Measurements from ENCODE around the gene UNC5C. TPM values are rescaled to one million over a fixed set of nuclear protein-coding genes. Genes with fewer than 3 reads are reported as not detected.

The UNC5C gene
- total RNA-seq, 1 experiment from 2014 or later = 0.11 TPM

DNA sequence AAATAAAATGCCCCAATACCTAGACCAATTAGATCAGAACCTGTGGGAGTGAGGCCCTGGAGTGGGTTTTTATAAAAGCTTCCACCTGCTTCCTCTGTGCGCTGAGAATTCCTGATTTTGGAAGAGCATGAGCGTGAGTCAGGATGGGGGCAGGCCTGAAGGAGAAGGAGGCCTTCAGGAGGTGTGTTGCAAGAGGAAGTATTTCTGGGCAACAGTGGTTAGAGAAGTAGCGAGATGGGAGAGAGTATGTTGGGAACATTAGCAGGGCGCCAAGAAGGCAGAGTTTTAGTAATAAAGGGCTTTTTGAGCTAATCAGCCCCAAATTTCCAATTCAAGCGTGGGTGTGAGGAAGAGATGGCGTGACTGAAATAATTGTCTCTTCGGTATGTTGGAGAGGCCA, 349.8 kb downstream of the UNC5C start:
- Histone ChIP-seq H3K9me3 (ENCODE audit: low read depth, low read length, poor library complexity, severe bottlenecking) (no peaks in the 10 kb centered on the region), H3K4me1 (ENCODE audit: insufficient read depth, low read length, poor library complexity, severe bottlenecking) (no peaks in the 10 kb centered on the region), H3K36me3 (ENCODE audit: insufficient read depth, low read length, poor library complexity, severe bottlenecking) (no peaks in the 10 kb centered on the region), H3K4me3 (ENCODE audit: low read depth, low read length, poor library complexity, severe bottlenecking) (no peak overlapping the region), H3K27ac (ENCODE audit: low read depth, low read length, poor library complexity, severe bottlenecking) (no peak overlapping the region), H3K27me3 (replicated peaks; ENCODE audit: insufficient read depth, low read depth, low read length, poor library complexity) (no peaks in the 10 kb centered on the region)
- TF ChIP-seq, protein P1, sequence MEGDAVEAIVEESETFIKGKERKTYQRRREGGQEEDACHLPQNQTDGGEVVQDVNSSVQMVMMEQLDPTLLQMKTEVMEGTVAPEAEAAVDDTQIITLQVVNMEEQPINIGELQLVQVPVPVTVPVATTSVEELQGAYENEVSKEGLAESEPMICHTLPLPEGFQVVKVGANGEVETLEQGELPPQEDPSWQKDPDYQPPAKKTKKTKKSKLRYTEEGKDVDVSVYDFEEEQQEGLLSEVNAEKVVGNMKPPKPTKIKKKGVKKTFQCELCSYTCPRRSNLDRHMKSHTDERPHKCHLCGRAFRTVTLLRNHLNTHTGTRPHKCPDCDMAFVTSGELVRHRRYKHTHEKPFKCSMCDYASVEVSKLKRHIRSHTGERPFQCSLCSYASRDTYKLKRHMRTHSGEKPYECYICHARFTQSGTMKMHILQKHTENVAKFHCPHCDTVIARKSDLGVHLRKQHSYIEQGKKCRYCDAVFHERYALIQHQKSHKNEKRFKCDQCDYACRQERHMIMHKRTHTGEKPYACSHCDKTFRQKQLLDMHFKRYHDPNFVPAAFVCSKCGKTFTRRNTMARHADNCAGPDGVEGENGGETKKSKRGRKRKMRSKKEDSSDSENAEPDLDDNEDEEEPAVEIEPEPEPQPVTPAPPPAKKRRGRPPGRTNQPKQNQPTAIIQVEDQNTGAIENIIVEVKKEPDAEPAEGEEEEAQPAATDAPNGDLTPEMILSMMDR (conservative IDR thresholded peaks at IDR 0.05; ENCODE audit: low read depth, low read length) = no peak
- TF ChIP-seq EZH2 (IDR thresholded peaks at IDR 0.05; ENCODE audit: borderline replicate concordance, low read depth, low read length, poor library complexity, severe bottlenecking) = no peak
- intact Hi-C loops (cut with micrococcal nuclease; ENCODE audit: unreplicated experiment) = no loop called here
- BruUV-seq (replicated peaks) = no TSS peak
- POLR2A ChIA-PET (ENCODE audit: low non-redundant PET) = no interaction called here
- CTCF ChIA-PET = no interaction called here
- DNase-seq (ENCODE audit: low spot score) = no peak

DNA sequence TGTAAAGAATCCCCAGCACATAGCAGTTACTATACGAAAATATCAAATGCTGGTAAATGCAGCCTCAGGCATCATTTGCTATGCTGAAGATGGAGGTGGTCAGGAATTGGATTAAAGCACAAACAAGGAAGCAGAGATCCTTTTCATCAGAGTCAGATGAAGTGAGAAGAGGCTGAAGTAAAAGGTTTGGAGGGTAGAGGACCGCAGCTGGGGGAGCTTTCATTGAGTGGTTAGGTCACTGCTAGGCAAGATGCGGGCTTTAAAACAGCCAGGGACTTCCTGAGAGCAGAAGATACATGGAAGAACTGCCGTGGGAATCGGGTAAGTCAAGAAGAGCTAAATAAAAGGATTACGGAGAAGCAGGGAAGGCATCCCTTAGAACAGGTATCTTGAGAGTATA, 351.4 kb downstream of the UNC5C start:
- ChIA-PET POLR2A (ENCODE audit: low non-redundant PET) (no interaction called here), CTCF (no interaction called here)
- no peak for DNase-seq (ENCODE audit: low spot score)
- H3K27ac ChIP-seq (ENCODE audit: low read depth, low read length, poor library complexity, severe bottlenecking) = no peak overlapping the region
- no peaks in the 10 kb centered on the region for H3K27me3 ChIP-seq (replicated peaks; ENCODE audit: insufficient read depth, low read depth, low read length, poor library complexity)
- no peaks in the 10 kb centered on the region for H3K4me1 ChIP-seq (ENCODE audit: insufficient read depth, low read length, poor library complexity, severe bottlenecking)
- no TSS peak for BruUV-seq (replicated peaks)
- intact Hi-C loops (cut with micrococcal nuclease; ENCODE audit: unreplicated experiment) = no loop called here
- TF ChIP-seq, protein P1 (conservative IDR thresholded peaks at IDR 0.05; ENCODE audit: low read depth, low read length) = no peak
- no peak for TF ChIP-seq EZH2 (IDR thresholded peaks at IDR 0.05; ENCODE audit: borderline replicate concordance, low read depth, low read length, poor library complexity, severe bottlenecking)
- no peak overlapping the region for H3K4me3 ChIP-seq (ENCODE audit: low read depth, low read length, poor library complexity, severe bottlenecking)
- H3K9me3 ChIP-seq (ENCODE audit: low read depth, low read length, poor library complexity, severe bottlenecking) = no peaks in the 10 kb centered on the region
- H3K36me3 ChIP-seq (ENCODE audit: insufficient read depth, low read length, poor library complexity, severe bottlenecking) = no peaks in the 10 kb centered on the region

DNA sequence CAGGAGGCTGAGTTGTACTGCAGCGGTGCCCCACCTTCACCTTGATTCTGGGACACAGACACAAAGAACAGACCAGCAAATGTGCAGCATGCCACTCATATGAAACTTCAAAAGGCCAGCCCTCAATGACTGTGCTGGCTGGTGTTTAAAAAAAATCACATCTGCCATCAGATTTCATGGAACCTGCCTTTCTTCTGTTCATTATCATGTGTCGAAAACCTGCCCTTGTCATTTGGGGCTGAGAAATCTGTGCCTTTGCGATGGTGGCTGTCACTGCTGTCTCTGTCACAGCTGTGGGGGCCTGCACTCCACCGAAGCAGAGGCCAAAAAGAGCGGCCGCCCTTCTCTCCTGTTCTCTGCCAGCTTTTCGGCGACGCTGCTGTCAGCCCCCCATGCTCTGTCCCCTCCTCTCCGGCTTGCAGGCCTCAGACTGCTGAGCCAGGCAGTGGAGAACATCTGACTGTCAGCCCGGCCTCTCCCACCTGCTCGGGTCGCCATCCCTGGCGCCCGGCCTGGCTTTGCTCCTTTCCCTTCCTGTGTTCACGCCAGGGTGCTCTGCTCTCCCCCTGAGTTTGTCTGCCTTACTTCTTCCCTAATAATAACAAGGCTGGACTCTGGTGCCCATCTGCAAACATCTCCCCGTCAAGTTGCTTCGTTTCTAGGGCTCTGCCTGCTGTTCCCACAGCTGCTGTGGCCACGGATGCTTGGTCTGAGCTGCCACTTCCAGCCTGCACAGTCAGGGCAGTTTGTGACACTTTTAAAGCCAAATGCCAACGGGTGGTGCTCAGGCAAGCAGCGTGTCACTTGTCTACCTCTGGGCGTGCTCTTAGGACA, 355.2 kb downstream of the UNC5C start:
- ChIA-PET POLR2A (ENCODE audit: low non-redundant PET) (no interaction called here), CTCF (no interaction called here)
- Histone ChIP-seq H3K4me1 (ENCODE audit: insufficient read depth, low read length, poor library complexity, severe bottlenecking) (no peaks in the 10 kb centered on the region), H3K36me3 (ENCODE audit: insufficient read depth, low read length, poor library complexity, severe bottlenecking) (no peaks in the 10 kb centered on the region), H3K9me3 (ENCODE audit: low read depth, low read length, poor library complexity, severe bottlenecking) (no peaks in the 10 kb centered on the region), H3K27ac (ENCODE audit: low read depth, low read length, poor library complexity, severe bottlenecking) (no peak overlapping the region), H3K27me3 (replicated peaks; ENCODE audit: insufficient read depth, low read depth, low read length, poor library complexity) (no peaks in the 10 kb centered on the region), H3K4me3 (ENCODE audit: low read depth, low read length, poor library complexity, severe bottlenecking) (no peak overlapping the region)
- no peak for TF ChIP-seq EZH2 (IDR thresholded peaks at IDR 0.05; ENCODE audit: borderline replicate concordance, low read depth, low read length, poor library complexity, severe bottlenecking)
- TF ChIP-seq, protein P1 (conservative IDR thresholded peaks at IDR 0.05; ENCODE audit: low read depth, low read length) = no peak
- BruUV-seq (replicated peaks) = no TSS peak
- intact Hi-C loops (cut with micrococcal nuclease; ENCODE audit: unreplicated experiment) = no loop called here
- DNase-seq (ENCODE audit: low spot score) = no peak
